Effector memory CD8-positive, alpha-beta T cell (primary cell): ENCODE measurements around the gene THAP2.
"Not testable (repeated sequence)": the region's sequence is repeated elsewhere in the genome, so short reads cannot be mapped to it uniquely, and the experiment has no call there.

Experiments
- ATAC-seq: fragments of 150-1000 bp; cut with Tn5 transposase; replicated peaks from 2 replicates; pipeline ENCODE4 v1.10.0; 2021; ENCODE audit warnings: mild to moderate bottlenecking, moderate library complexity
- DNase-seq, 3 experiments: peaks; one replicate each; pipeline ENCODE4 v3.0.0; 2021
- H3K27ac Mint-ChIP-seq, 2 donors: one replicate each; pipeline ENCODE4 v1.8.0; 2022; ENCODE audit warnings: mild to moderate bottlenecking in 2 of 2, mixed read lengths in 2 of 2, moderate library complexity in 2 of 2
- H3K27me3 Mint-ChIP-seq, 2 donors: one replicate each; pipeline ENCODE4 v1.8.0; 2022; ENCODE audit warnings: mixed read lengths in 2 of 2
- H3K36me3 Mint-ChIP-seq: one replicate; pipeline ENCODE4 v1.8.0; 2022; ENCODE audit warnings: mild to moderate bottlenecking, moderate library complexity, mixed read lengths; ENCODE audit not compliant: insufficient read depth
- H3K4me1 Mint-ChIP-seq, 2 donors: one replicate each; pipeline ENCODE4 v1.8.0; 2022; ENCODE audit warnings: low read depth in 2 of 2, mixed read lengths in 2 of 2
- H3K4me3 Mint-ChIP-seq, 2 donors: one replicate each; pipeline ENCODE4 v1.8.0; 2022; ENCODE audit warnings: mild to moderate bottlenecking in 2 of 2, mixed read lengths in 2 of 2, moderate library complexity in 2 of 2
- H3K9me3 Mint-ChIP-seq, 2 donors: one replicate each; pipeline ENCODE4 v1.8.0; 2022; ENCODE audit warnings: mixed read lengths in 2 of 2

Gene THAP2

GRCh38 chr12:71671311-71671710, 7.2 kb downstream of the THAP2 start:
- Mint-ChIP-seq H3K9me3 (no peaks in the 10 kb centered on the region), H3K4me1 (peaks cover 3 to 11% of the 10 kb centered on the region in 2 donors), H3K27me3 (no peaks in the 10 kb centered on the region), H3K36me3 (no peaks in the 10 kb centered on the region), H3K4me3 (no peak overlapping the region), H3K27ac (no peak overlapping the region)
- ATAC-seq (no peak), DNase-seq (no peak)

- peaks cover 3 to 11% of the 10 kb centered on the region in 2 donors for H3K4me1 Mint-ChIP-seq
- no peak overlapping the region for H3K4me3 Mint-ChIP-seq
- no peaks in the 10 kb centered on the region for H3K27me3 Mint-ChIP-seq
- no peaks in the 10 kb centered on the region for H3K9me3 Mint-ChIP-seq
- H3K36me3 Mint-ChIP-seq: no peaks in the 10 kb centered on the region
- DNase-seq (no peak), ATAC-seq (no peak)
- no peak overlapping the region for H3K27ac Mint-ChIP-seq
These were observed 7.7 kb downstream of the THAP2 start for GRCh38 chr12:71671816-71672215.

DNA sequence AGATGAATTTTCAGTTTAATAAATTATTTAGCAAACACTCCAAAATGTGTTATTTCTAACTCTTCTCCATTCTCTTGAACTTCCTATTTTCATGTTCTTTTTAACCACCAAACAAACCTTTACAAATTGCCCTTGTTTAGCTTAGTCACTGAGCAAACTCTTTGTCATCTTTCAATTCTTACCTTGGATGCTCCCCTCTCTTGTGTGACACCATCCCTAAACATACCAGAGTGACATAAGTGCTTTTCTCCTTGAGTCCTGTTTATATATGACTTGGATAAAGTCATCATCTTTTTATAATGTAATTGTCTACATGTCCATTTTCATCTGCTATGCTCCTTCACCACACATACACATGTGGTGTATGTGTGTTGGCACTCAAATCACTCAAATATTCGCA, 18.4 kb downstream of the THAP2 start:
- Mint-ChIP-seq H3K36me3 (peaks cover 8% of the 10 kb centered on the region), H3K9me3 (no peaks in the 10 kb centered on the region), H3K4me1 (peaks cover 2 to 8% of the 10 kb centered on the region in 2 donors), H3K27me3 (no peaks in the 10 kb centered on the region), H3K27ac (no peak overlapping the region), H3K4me3 (no peak overlapping the region)
- ATAC-seq (no peak), DNase-seq (no peak)

DNA sequence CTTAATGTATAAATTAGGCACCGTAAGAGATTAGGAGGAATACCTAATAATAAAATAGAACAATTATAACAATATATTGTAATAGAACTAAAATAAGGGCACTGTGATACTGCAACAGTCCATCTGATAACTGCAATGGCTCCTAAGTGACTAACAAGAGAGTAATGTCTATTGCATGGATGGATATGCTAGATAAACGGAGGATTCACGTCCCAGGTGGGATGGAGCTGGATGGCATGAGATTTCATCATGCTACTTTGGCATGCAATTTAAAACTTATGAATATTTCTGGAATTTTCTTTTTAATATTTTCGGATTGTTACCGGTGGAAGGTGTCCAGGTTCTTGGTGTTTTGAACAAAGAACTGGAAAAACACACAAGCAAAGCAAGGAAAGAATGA, 19.5 kb downstream of the THAP2 start:
- Mint-ChIP-seq H3K4me1 (peaks cover 5 to 16% of the 10 kb centered on the region in 2 donors), H3K4me3 (no peak overlapping the region), H3K36me3 (peaks cover 8% of the 10 kb centered on the region), H3K27me3 (no peaks in the 10 kb centered on the region), H3K27ac (no peak overlapping the region), H3K9me3 (no peaks in the 10 kb centered on the region)
- ATAC-seq: no peak
- no peak for DNase-seq

GRCh38 chr12:71684081-71684480, 20.0 kb downstream of the THAP2 start:
- H3K4me1 Mint-ChIP-seq: peaks cover 5 to 16% of the 10 kb centered on the region in 2 donors
- no peak overlapping the region for H3K4me3 Mint-ChIP-seq
- DNase-seq: no peak
- no peak overlapping the region for H3K27ac Mint-ChIP-seq
- ATAC-seq: no peak
- H3K36me3 Mint-ChIP-seq: peaks cover 8% of the 10 kb centered on the region
- H3K9me3 Mint-ChIP-seq: no peaks in the 10 kb centered on the region
- no peaks in the 10 kb centered on the region for H3K27me3 Mint-ChIP-seq

- no peaks in the 10 kb centered on the region for H3K27me3 Mint-ChIP-seq
- no peaks in the 10 kb centered on the region for H3K9me3 Mint-ChIP-seq
- peaks cover 5 to 16% of the 10 kb centered on the region in 2 donors for H3K4me1 Mint-ChIP-seq
- peak overlapping the region; percentile 93 to 95 for H3K4me3 Mint-ChIP-seq
- H3K36me3 Mint-ChIP-seq: peaks cover 8% of the 10 kb centered on the region
- DNase-seq: no peak
- ATAC-seq: no peak
- H3K27ac Mint-ChIP-seq: peak overlapping the region; percentile 92 to 95
These were observed 21.3 kb downstream of the THAP2 start for GRCh38 chr12:71685312-71685906.

GRCh38 chr12:71685914-71686657, 22.0 kb downstream of the THAP2 start, which contains the start of gene TMEM19:
Gene TMEM19, plus strand, starts transcription at chr12:71686082. Its CDS starts 599 bp downstream, at chr12:71686681.
- Mint-ChIP-seq H3K27me3 (no peaks in the 10 kb centered on the region), H3K9me3 (no peaks in the 10 kb centered on the region), H3K27ac (peak within 1 kb of the TSS; percentile 92 to 95), H3K36me3 (peaks cover 8% of the 10 kb centered on the region), H3K4me3 (peak within 1 kb of the TSS; percentile 93 to 95), H3K4me1 (peaks cover 5 to 16% of the 10 kb centered on the region in 2 donors)
- ATAC-seq (peak; percentile 88), DNase-seq (peak; percentile 77 to 79 (median 77))

GRCh38 chr12:71686658-71687025, 22.5 kb downstream of the THAP2 start:
- no peak for DNase-seq
- ATAC-seq: no peak
- peak overlapping the region; percentile 92 to 95 for H3K27ac Mint-ChIP-seq

DNA sequence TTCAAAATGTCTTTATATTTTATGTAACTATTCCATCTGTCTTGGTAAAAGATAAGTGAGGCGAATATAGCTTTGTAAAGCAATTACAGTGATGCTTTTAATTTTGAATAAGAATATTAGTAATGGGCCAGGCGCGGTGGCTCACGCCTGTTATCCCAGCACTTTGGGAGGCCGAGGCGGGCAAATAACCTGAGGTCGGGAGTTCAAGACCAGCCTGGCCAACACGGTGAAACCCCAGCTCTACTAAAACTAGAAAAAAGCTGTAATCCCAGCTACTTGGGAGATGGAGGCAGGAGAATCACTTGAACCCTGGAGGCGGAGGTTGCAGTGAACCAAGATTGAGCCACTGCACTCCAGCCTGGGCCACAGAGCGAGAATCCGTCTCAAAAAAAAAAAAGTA, 23.1 kb downstream of the THAP2 start:
- H3K27ac Mint-ChIP-seq: peak overlapping the region in 1 of 2 donors; percentile 95
- DNase-seq, H3K27me3 Mint-ChIP-seq, ATAC-seq, H3K9me3 Mint-ChIP-seq: not testable (repeated sequence)
- H3K4me3 Mint-ChIP-seq: peak overlapping the region; percentile 93 to 95
- H3K4me1 Mint-ChIP-seq: peaks cover 5 to 16% of the 10 kb centered on the region in 2 donors
- H3K36me3 Mint-ChIP-seq: peaks cover 13% of the 10 kb centered on the region

More at GRCh38 chr12:71686658-71687025, 22.5 kb downstream of the THAP2 start:
- Mint-ChIP-seq H3K4me3 (peak overlapping the region; percentile 93 to 95), H3K9me3 (no peaks in the 10 kb centered on the region), H3K36me3 (peaks cover 10% of the 10 kb centered on the region), H3K27me3 (no peaks in the 10 kb centered on the region), H3K4me1 (peaks cover 5 to 16% of the 10 kb centered on the region in 2 donors)

DNA sequence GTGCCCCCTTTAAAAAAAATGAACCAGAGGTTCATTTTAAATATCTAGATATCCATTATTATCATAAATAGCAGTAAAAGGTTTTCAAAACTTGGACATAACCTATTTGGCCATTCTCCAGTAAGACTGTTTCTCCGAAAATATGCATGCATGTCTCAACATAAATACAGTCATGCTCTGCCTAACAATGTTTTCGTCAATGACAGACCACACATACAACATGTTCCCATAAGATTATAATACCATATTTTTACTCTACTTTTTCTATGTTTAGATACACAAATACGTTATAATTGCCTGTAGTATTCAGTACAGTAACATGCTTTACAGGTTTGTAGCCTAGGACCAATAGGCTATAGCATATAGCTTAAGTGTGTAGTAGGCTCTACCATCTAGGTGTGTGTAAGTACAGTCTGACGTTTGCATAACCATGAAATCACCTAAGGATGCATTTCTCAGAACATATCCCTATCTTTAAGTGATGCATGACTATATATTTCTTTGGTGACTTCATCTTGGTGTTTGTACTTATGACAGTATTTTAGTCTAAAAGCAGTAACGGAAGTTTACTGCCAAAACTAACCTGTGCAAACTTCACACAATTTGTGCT, 25.0 kb downstream of the THAP2 start:
- Mint-ChIP-seq H3K27me3 (no peaks in the 10 kb centered on the region), H3K9me3 (no peaks in the 10 kb centered on the region), H3K36me3 (peaks cover 13% of the 10 kb centered on the region), H3K4me3 (no peak overlapping the region), H3K4me1 (peaks cover 7 to 16% of the 10 kb centered on the region in 2 donors), H3K27ac (no peak overlapping the region)
- no peak for ATAC-seq
- no peak for DNase-seq

GRCh38 chr12:71691504-71692129, 27.5 kb downstream of the THAP2 start:
- Mint-ChIP-seq H3K4me1 (peaks cover 10 to 16% of the 10 kb centered on the region in 2 donors), H3K36me3 (peaks cover 10% of the 10 kb centered on the region), H3K27me3 (no peaks in the 10 kb centered on the region), H3K27ac (peak overlapping the region in 1 of 2 donors; percentile 2), H3K9me3 (no peaks in the 10 kb centered on the region), H3K4me3 (no peak overlapping the region)
- ATAC-seq (no peak), DNase-seq (no peak)

- H3K4me3 Mint-ChIP-seq: no peak overlapping the region
- H3K36me3 Mint-ChIP-seq: peaks cover 22% of the 10 kb centered on the region
- DNase-seq (no peak), ATAC-seq (no peak)
- peaks cover 6 to 7% of the 10 kb centered on the region in 2 donors for H3K4me1 Mint-ChIP-seq
- H3K9me3 Mint-ChIP-seq: no peaks in the 10 kb centered on the region
- H3K27me3 Mint-ChIP-seq: no peaks in the 10 kb centered on the region
- H3K27ac Mint-ChIP-seq: no peak overlapping the region
These were observed 29.0 kb downstream of the THAP2 start for GRCh38 chr12:71693126-71693525.

DNA sequence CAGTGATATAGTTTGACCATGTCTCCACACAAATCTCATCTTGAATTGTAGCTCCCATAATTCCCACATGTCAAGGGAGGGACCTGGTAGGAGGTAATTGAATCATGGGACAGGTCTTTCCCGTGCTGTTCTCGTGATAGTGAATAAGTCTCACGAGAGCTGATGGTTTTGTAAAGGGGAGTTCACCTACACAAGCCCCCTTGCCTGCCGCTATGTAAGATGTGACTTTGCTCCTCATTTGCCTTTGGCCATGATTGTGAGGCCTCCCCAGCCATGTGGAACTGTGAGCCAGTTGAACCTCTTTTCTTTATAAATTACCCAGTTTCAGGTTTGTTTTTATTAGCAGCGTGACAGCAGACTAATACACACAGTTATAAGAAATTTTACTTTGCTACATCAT, 29.6 kb downstream of the THAP2 start:
- ATAC-seq, H3K27me3 Mint-ChIP-seq, H3K4me1 Mint-ChIP-seq, H3K9me3 Mint-ChIP-seq, H3K4me3 Mint-ChIP-seq, DNase-seq: not testable (repeated sequence)
- Mint-ChIP-seq H3K36me3 (peaks cover 25% of the 10 kb centered on the region), H3K27ac (peak overlapping the region in 1 of 2 donors; percentile 9)
